Endothelial cell of umbilical vein (primary cell): ENCODE measurements around the gene NELL2. TPM values are rescaled to one million over a fixed set of nuclear protein-coding genes. Genes with fewer than 3 reads are reported as not detected.

Experiments
- BruUV-seq: library from RNA; stranded (reverse); fragments of 400-500 nt; replicated peaks from 2 replicates; lab custom pipeline; 2021; lab: Mats Ljungman, UMichigan
- CTCF ChIA-PET: fragments of 300-600, 350-600 bp; sonication (Branson Sonifier 250); formaldehyde crosslinking; loops from one replicate; lab custom pipeline; 2021; ENCODE audit warnings: antibody characterized with exemption, inconsistent platforms; lab: Charles Lee
- POLR2A ChIA-PET: fragments of 300-600, 350-600 bp; sonication (Branson Sonifier 250); formaldehyde crosslinking; loops from one replicate; lab custom pipeline; 2021; ENCODE audit warnings: antibody characterized with exemption, inconsistent platforms; lab: Charles Lee
- DNase-seq: peaks from one replicate; pipeline ENCODE4 v3.0.0-alpha.2; 2011; ENCODE audit warnings: low read depth, low spot score
- FAIRE-seq: peaks from 2 replicates; lab custom pipeline; 2011; peaks lifted over from hg19 to GRCh38; lab: Jason Lieb, UNC
- H2AFZ ChIP-seq: 2 replicates; pipeline ENCODE4 v1.6.0; 2012; ENCODE audit warnings: low read depth, low read length, control low read depth, inconsistent platforms
- H3K27ac ChIP-seq: 2 replicates; pipeline ENCODE4 v1.5.1; 2011; ENCODE audit warnings: low read depth, mild to moderate bottlenecking, control low read depth, low read length, moderate library complexity; ENCODE audit not compliant: insufficient read depth
- H3K27me3 ChIP-seq, 2 experiments: 2 replicates each; pipeline versions ENCODE4 v1.6.0 to v1.6.1; 2011; ENCODE audit warnings: low read length in 2 of 2, mixed read lengths in 1 of 2; ENCODE audit not compliant: control insufficient read depth in 2 of 2, insufficient read depth in 2 of 2
- H3K36me3 ChIP-seq, 2 experiments: 2 replicates in 1 of 2; 3 replicates in 1 of 2; pipeline ENCODE4 v1.5.1; 2011; ENCODE audit warnings: low read length in 2 of 2, mild to moderate bottlenecking in 1 of 2, moderate library complexity in 1 of 2; ENCODE audit not compliant: control insufficient read depth in 2 of 2, insufficient read depth in 2 of 2; ENCODE audit errors: extremely low read depth in 1 of 2
- H3K4me1 ChIP-seq: 3 replicates; pipeline ENCODE4 v1.5.1; 2011; ENCODE audit warnings: mild to moderate bottlenecking, low read length; ENCODE audit not compliant: control insufficient read depth, insufficient read depth; ENCODE audit errors: extremely low read depth
- H3K4me2 ChIP-seq: 2 replicates; pipeline ENCODE4 v1.6.1; 2011; ENCODE audit warnings: low read length, control low read depth, mixed read lengths; ENCODE audit not compliant: insufficient read depth
- H3K4me3 ChIP-seq, 3 experiments: fragments of 200-600 bp in 1 of 3; sonication (generic), shearing (Covaris generic) in 1 of 3; replicated peaks in 1 of 3; 2 replicates each; pipeline ENCODE4 v1.5.1; 2011 to 2016; ENCODE audit warnings: control low read depth in 3 of 3, low read length in 3 of 3, mild to moderate bottlenecking in 2 of 3, inconsistent platforms in 1 of 3, low read depth in 1 of 3, moderate library complexity in 1 of 3; ENCODE audit not compliant: insufficient read depth in 1 of 3
- H3K79me2 ChIP-seq: 2 replicates; pipeline ENCODE4 v1.6.0; 2012; ENCODE audit warnings: low read length, inconsistent platforms; ENCODE audit not compliant: control insufficient read depth, insufficient read depth
- H3K9ac ChIP-seq: replicated peaks from 2 replicates; pipeline ENCODE3; 2011; ENCODE audit warnings: low read length, control low read depth; ENCODE audit not compliant: insufficient read depth; ENCODE audit errors: extremely low read depth
- H3K9me1 ChIP-seq: replicated peaks from 3 replicates; pipeline ENCODE4 v1.6.0; 2011; ENCODE audit warnings: mild to moderate bottlenecking, low read length; ENCODE audit not compliant: control insufficient read depth, insufficient read depth; ENCODE audit errors: extremely low read depth
- H3K9me3 ChIP-seq: replicated peaks from 2 replicates; pipeline ENCODE4 v1.5.1; 2012; ENCODE audit warnings: low read length, inconsistent platforms; ENCODE audit not compliant: control insufficient read depth, insufficient read depth
- H4K20me1 ChIP-seq: replicated peaks from 2 replicates; pipeline ENCODE3; 2011; ENCODE audit warnings: mild to moderate bottlenecking, low read length; ENCODE audit not compliant: control insufficient read depth, insufficient read depth; ENCODE audit errors: extremely low read depth
- CTCF ChIP-seq, 2 donors: IDR thresholded peaks; 1 replicate in 1 of 2; 2 replicates in 1 of 2; pipeline ENCODE4 v1.5.1; 2011; ENCODE audit warnings: low read length in 2 of 2, mild to moderate bottlenecking in 2 of 2, moderate library complexity in 2 of 2, control low read depth in 1 of 2, inconsistent platforms in 1 of 2, low read depth in 1 of 2; ENCODE audit not compliant: insufficient read depth in 1 of 2; ENCODE audit errors: extremely low read depth in 1 of 2
- EZH2 ChIP-seq: IDR thresholded peaks from 2 replicates; pipeline ENCODE4 v1.6.1; 2012; ENCODE audit warnings: borderline replicate concordance, low read depth, mild to moderate bottlenecking, moderate library complexity, low read length, inconsistent platforms; ENCODE audit not compliant: severe bottlenecking
- FOS ChIP-seq: IDR thresholded peaks from 2 replicates; pipeline ENCODE4 v1.6.1; 2011; ENCODE audit warnings: mild to moderate bottlenecking, low read length, moderate library complexity, borderline replicate concordance; ENCODE audit not compliant: insufficient read depth
- GATA2 ChIP-seq: IDR thresholded peaks from 2 replicates; pipeline ENCODE4 v1.7.0; 2011; ENCODE audit warnings: low read depth, mild to moderate bottlenecking, moderate library complexity, mixed read lengths, low read length; ENCODE audit not compliant: insufficient read length, insufficient read depth
- JUN ChIP-seq: IDR thresholded peaks from 2 replicates; pipeline ENCODE4 v1.6.1; 2011; ENCODE audit warnings: borderline replicate concordance, low read depth; ENCODE audit not compliant: insufficient read length, insufficient read depth
- MAX ChIP-seq: IDR thresholded peaks from 2 replicates; pipeline ENCODE4 v1.6.1; 2011; ENCODE audit not compliant: insufficient read depth, insufficient read length
- MYC ChIP-seq: IDR thresholded peaks from one replicate; pipeline ENCODE4 v1.6.1; 2011; ENCODE audit warnings: mild to moderate bottlenecking, low read depth, low read length
- POLR2A ChIP-seq: IDR thresholded peaks from 2 replicates; pipeline ENCODE4 v1.6.1; 2012; ENCODE audit warnings: low read depth, mild to moderate bottlenecking, control low read depth, low read length
- POLR2AphosphoS5 ChIP-seq: IDR thresholded peaks from 2 replicates; pipeline ENCODE4 v1.6.1; 2012; ENCODE audit warnings: low read depth, mild to moderate bottlenecking, control low read depth, low read length, moderate library complexity; ENCODE audit not compliant: insufficient read depth
- dilution Hi-C: fragments of 300-500 bp; cut with MboI; formaldehyde crosslinking; loops from one replicate; pipeline ENCODE4 v1.15.0; 2019; ENCODE audit warnings: low sequenced_read_pairs; ENCODE audit not compliant: extremely low pct_ligation_motif_present
- intact Hi-C: fragments of 100-400 bp; cut with micrococcal nuclease; formaldehyde crosslinking; loops from one replicate; pipeline ENCODE4 v1.10.0; 2022
- polyA plus RNA-seq, 4 experiments: library from polyadenylated mRNA; depleted of rRNA in 3 of 4; stranded (reverse) in 3 of 4; unstranded in 1 of 4; fragments of >200 nt; gene quantifications; 2 replicates each; pipeline versions ENCODE4 v1.2.1 to v1.2.3, GENCODE V29; 2011 to 2012; ENCODE audit warnings: missing spikeins in 1 of 4
- total RNA-seq: library from RNA; stranded (reverse); gene quantifications from 2 replicates; pipeline ENCODE4 v1.2.3, GENCODE V29; 2021

NELL2 gene
- total and polyA plus RNA-seq, 2 donors (not counting 3 experiments of a cell fraction or from before 2014, with no cell fraction given), result 0.11 to 0.49 TPM

- no TSS peak for BruUV-seq
- intact Hi-C loops (no loop called here), dilution Hi-C loops (no loop called here)
- H3K9me1 ChIP-seq, result no peaks in the 10 kb centered on the region
- no peak overlapping the region for H3K4me2 ChIP-seq
- H3K79me2 ChIP-seq, result no peaks in the 10 kb centered on the region
- no peak overlapping the region for H3K27ac ChIP-seq
- no peaks in the 10 kb centered on the region for H3K36me3 ChIP-seq
- no peak overlapping the region for H3K9ac ChIP-seq
- no peaks in the 10 kb centered on the region for H4K20me1 ChIP-seq
- DNase-seq, result no peak
- POLR2A ChIA-PET, result no interaction called here
- no peak for FAIRE-seq
- no peaks in the 10 kb centered on the region for H3K27me3 ChIP-seq
- no peaks in the 10 kb centered on the region for H3K4me1 ChIP-seq
- no peaks in the 10 kb centered on the region for H3K9me3 ChIP-seq
- no peak overlapping the region for H2AFZ ChIP-seq
- TF ChIP-seq EZH2, result no peak
- CTCF ChIA-PET, result no interaction called here
- no peak overlapping the region for H3K4me3 ChIP-seq
Observed at GRCh38 chr12:44889162-44889561, 13.0 kb upstream of the NELL2 start.

- Histone ChIP-seq H3K4me3 (no peak overlapping the region), H3K4me2 (no peak overlapping the region), H3K4me1 (no peaks in the 10 kb centered on the region), H3K27ac (no peak overlapping the region), H3K9me3 (no peaks in the 10 kb centered on the region), H3K36me3 (no peaks in the 10 kb centered on the region), H3K27me3 (no peaks in the 10 kb centered on the region), H3K79me2 (no peaks in the 10 kb centered on the region), H4K20me1 (no peaks in the 10 kb centered on the region), H3K9ac (no peak overlapping the region), H3K9me1 (no peaks in the 10 kb centered on the region), H2AFZ (no peak overlapping the region)
- DNase-seq, result no peak
- no TSS peak for BruUV-seq
- dilution Hi-C loops (no loop called here), intact Hi-C loops (no loop called here)
- ChIA-PET CTCF (interaction anchor here (0.6 kb wide), 1 partner anchor 9 kb away, joined by 3 read pairs; the partner anchor contains the start of gene NELL2), POLR2A (no interaction called here)
- TF ChIP-seq FOS, result no peak
- no peak for TF ChIP-seq GATA2
- TF ChIP-seq POLR2AphosphoS5, result no peak
- no peak for TF ChIP-seq JUN
- TF ChIP-seq CTCF (IDR thresholded peaks at IDR 0.05; ENCODE audit: extremely low read depth in 1 of 2, insufficient read depth in 1 of 2, low read depth in 1 of 2, low read length in 2 of 2), result no peak
- no peak for TF ChIP-seq MYC
- no peak for TF ChIP-seq MAX
- TF ChIP-seq EZH2, result no peak
- no peak for TF ChIP-seq POLR2A
- FAIRE-seq, result no peak
Observed at GRCh38 chr12:44885902-44886301, 9.8 kb upstream of the NELL2 start.
